Measurements from ENCODE around the gene NETO1.

NETO1 gene

DNA sequence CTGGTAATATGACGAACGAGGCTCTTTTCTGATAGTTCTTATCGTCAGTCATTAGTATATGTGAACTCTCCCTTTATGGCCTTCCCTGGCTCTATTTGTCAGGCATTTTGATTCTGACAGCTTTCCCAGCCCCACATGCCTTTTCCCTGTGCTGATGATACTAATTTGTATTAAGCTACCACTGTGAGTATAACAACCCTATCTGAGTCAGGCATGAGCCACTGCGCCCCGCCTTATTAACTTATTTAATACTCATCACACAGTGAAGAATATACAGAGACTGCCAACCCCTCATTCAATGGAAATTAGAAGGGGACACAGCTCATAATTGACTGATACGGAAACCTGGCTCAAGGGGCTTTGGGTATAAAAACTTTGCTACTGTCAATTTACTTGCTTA, 140.0 kb downstream of the NETO1 start:
- DNase-seq (ENCODE audit: low read depth, low spot score), result no peak
- no peaks in the 10 kb centered on the region for H3K4me1 ChIP-seq (ENCODE audit: insufficient read depth, insufficient read length)
- TF ChIP-seq SUZ12 (IDR thresholded peaks at IDR 0.05; ENCODE audit: extremely low read depth, insufficient read depth, insufficient read length), result no peak
- TF ChIP-seq ZNF274 (IDR thresholded peaks at IDR 0.05; ENCODE audit: low read depth, low read length), result no peak
- TF ChIP-seq YY1 (IDR thresholded peaks at IDR 0.05; ENCODE audit: insufficient read depth, insufficient read length), result no peak
- no peak overlapping the region for H3K4me3 ChIP-seq (ENCODE audit: insufficient read length, low read depth)
- H3K36me3 ChIP-seq (ENCODE audit: insufficient read depth, insufficient read length, low read length), result no peaks in the 10 kb centered on the region
- H3K9me3 ChIP-seq (ENCODE audit: insufficient read depth, low read length), result no peaks in the 10 kb centered on the region
- H3K27me3 ChIP-seq (ENCODE audit: insufficient read depth, insufficient read length), result no peaks in the 10 kb centered on the region
- H3K9ac ChIP-seq (ENCODE audit: insufficient read length, low read depth), result no peak overlapping the region

- no peaks in the 10 kb centered on the region for H3K36me3 ChIP-seq (ENCODE audit: insufficient read depth, insufficient read length, low read length)
- no peak overlapping the region for H3K9ac ChIP-seq (ENCODE audit: insufficient read length, low read depth)
- no peak for DNase-seq (ENCODE audit: low read depth, low spot score)
- H3K4me3 ChIP-seq (ENCODE audit: insufficient read length, low read depth), result no peak overlapping the region
- no peaks in the 10 kb centered on the region for H3K27me3 ChIP-seq (ENCODE audit: insufficient read depth, insufficient read length)
- TF ChIP-seq SUZ12 (IDR thresholded peaks at IDR 0.05; ENCODE audit: extremely low read depth, insufficient read depth, insufficient read length) (no peak), ZNF274 (IDR thresholded peaks at IDR 0.05; ENCODE audit: low read depth, low read length) (no peak), YY1 (IDR thresholded peaks at IDR 0.05; ENCODE audit: insufficient read depth, insufficient read length) (no peak)
- H3K9me3 ChIP-seq (ENCODE audit: insufficient read depth, low read length), result no peaks in the 10 kb centered on the region
- no peaks in the 10 kb centered on the region for H3K4me1 ChIP-seq (ENCODE audit: insufficient read depth, insufficient read length)
Measured at GRCh38 chr18:72727038-72727655, 140.6 kb downstream of the NETO1 start.

GRCh38 chr18:72726201-72726600, 141.6 kb downstream of the NETO1 start:
- Histone ChIP-seq H3K4me1 (ENCODE audit: insufficient read depth, insufficient read length) (no peaks in the 10 kb centered on the region), H3K4me3 (ENCODE audit: insufficient read length, low read depth) (no peak overlapping the region), H3K27me3 (ENCODE audit: insufficient read depth, insufficient read length) (no peaks in the 10 kb centered on the region), H3K36me3 (ENCODE audit: insufficient read depth, insufficient read length, low read length) (no peaks in the 10 kb centered on the region), H3K9me3 (ENCODE audit: insufficient read depth, low read length) (no peaks in the 10 kb centered on the region), H3K9ac (ENCODE audit: insufficient read length, low read depth) (no peak overlapping the region)
- no peak for DNase-seq (ENCODE audit: low read depth, low spot score)
- no peak for TF ChIP-seq ZNF274 (IDR thresholded peaks at IDR 0.05; ENCODE audit: low read depth, low read length)

- Histone ChIP-seq H3K4me1 (ENCODE audit: insufficient read depth, insufficient read length) (no peaks in the 10 kb centered on the region), H3K36me3 (ENCODE audit: insufficient read depth, insufficient read length, low read length) (no peaks in the 10 kb centered on the region), H3K4me3 (ENCODE audit: insufficient read length, low read depth) (no peak overlapping the region), H3K9me3 (ENCODE audit: insufficient read depth, low read length) (no peaks in the 10 kb centered on the region), H3K9ac (ENCODE audit: insufficient read length, low read depth) (no peak overlapping the region), H3K27me3 (ENCODE audit: insufficient read depth, insufficient read length) (no peaks in the 10 kb centered on the region)
- no peak for DNase-seq (ENCODE audit: low read depth, low spot score)
- no peak for TF ChIP-seq SUZ12 (IDR thresholded peaks at IDR 0.05; ENCODE audit: extremely low read depth, insufficient read depth, insufficient read length)
- no peak for TF ChIP-seq ZNF274 (IDR thresholded peaks at IDR 0.05; ENCODE audit: low read depth, low read length)
- TF ChIP-seq YY1 (IDR thresholded peaks at IDR 0.05; ENCODE audit: insufficient read depth, insufficient read length), result no peak
Measured at GRCh38 chr18:72721330-72721729, 146.5 kb downstream of the NETO1 start.

GRCh38 chr18:72720116-72720515, 147.7 kb downstream of the NETO1 start:
- Histone ChIP-seq H3K36me3 (ENCODE audit: insufficient read depth, insufficient read length, low read length) (no peaks in the 10 kb centered on the region), H3K4me1 (ENCODE audit: insufficient read depth, insufficient read length) (no peaks in the 10 kb centered on the region), H3K27me3 (ENCODE audit: insufficient read depth, insufficient read length) (no peaks in the 10 kb centered on the region), H3K9ac (ENCODE audit: insufficient read length, low read depth) (no peak overlapping the region), H3K4me3 (ENCODE audit: insufficient read length, low read depth) (no peak overlapping the region), H3K9me3 (ENCODE audit: insufficient read depth, low read length) (no peaks in the 10 kb centered on the region)
- DNase-seq (ENCODE audit: low read depth, low spot score), result no peak
- no peak for TF ChIP-seq ZNF274 (IDR thresholded peaks at IDR 0.05; ENCODE audit: low read depth, low read length)
- no peak for TF ChIP-seq YY1 (IDR thresholded peaks at IDR 0.05; ENCODE audit: insufficient read depth, insufficient read length)
- TF ChIP-seq SUZ12 (IDR thresholded peaks at IDR 0.05; ENCODE audit: extremely low read depth, insufficient read depth, insufficient read length), result no peak

GRCh38 chr18:72704202-72704601, 163.6 kb downstream of the NETO1 start:
- H3K4me3 ChIP-seq (ENCODE audit: insufficient read length, low read depth), result no peak overlapping the region
- no peak for DNase-seq (ENCODE audit: low read depth, low spot score)
- no peaks in the 10 kb centered on the region for H3K27me3 ChIP-seq (ENCODE audit: insufficient read depth, insufficient read length)
- no peak overlapping the region for H3K9ac ChIP-seq (ENCODE audit: insufficient read length, low read depth)
- TF ChIP-seq SUZ12 (IDR thresholded peaks at IDR 0.05; ENCODE audit: extremely low read depth, insufficient read depth, insufficient read length), result no peak
- TF ChIP-seq YY1 (IDR thresholded peaks at IDR 0.05; ENCODE audit: insufficient read depth, insufficient read length), result no peak
- TF ChIP-seq ZNF274 (IDR thresholded peaks at IDR 0.05; ENCODE audit: low read depth, low read length), result no peak
- no peaks in the 10 kb centered on the region for H3K4me1 ChIP-seq (ENCODE audit: insufficient read depth, insufficient read length)
- H3K9me3 ChIP-seq (ENCODE audit: insufficient read depth, low read length), result no peaks in the 10 kb centered on the region
- H3K36me3 ChIP-seq (ENCODE audit: insufficient read depth, insufficient read length, low read length), result no peaks in the 10 kb centered on the region

GRCh38 chr18:72700961-72701710, 166.7 kb downstream of the NETO1 start:
- TF ChIP-seq ZNF274 (IDR thresholded peaks at IDR 0.05; ENCODE audit: low read depth, low read length) (no peak), YY1 (IDR thresholded peaks at IDR 0.05; ENCODE audit: insufficient read depth, insufficient read length) (no peak), SUZ12 (IDR thresholded peaks at IDR 0.05; ENCODE audit: extremely low read depth, insufficient read depth, insufficient read length) (no peak)
- Histone ChIP-seq H3K4me3 (ENCODE audit: insufficient read length, low read depth) (no peak overlapping the region), H3K4me1 (ENCODE audit: insufficient read depth, insufficient read length) (no peaks in the 10 kb centered on the region), H3K36me3 (ENCODE audit: insufficient read depth, insufficient read length, low read length) (no peaks in the 10 kb centered on the region), H3K9me3 (ENCODE audit: insufficient read depth, low read length) (no peaks in the 10 kb centered on the region), H3K27me3 (ENCODE audit: insufficient read depth, insufficient read length) (no peaks in the 10 kb centered on the region), H3K9ac (ENCODE audit: insufficient read length, low read depth) (no peak overlapping the region)
- DNase-seq (ENCODE audit: low read depth, low spot score), result no peak
